Suprapubic skin (tissue), 4 donors: Measurements from ENCODE around the gene NUDT9.

ENCODE experiments used
- CTCF ChIP-seq, 2 donors: fragments of 200-600 bp in 1 of 2; fragments of 450-650 bp in 1 of 2; sonication (generic) in 1 of 2; IDR thresholded peaks; one replicate each; pipeline ENCODE4 v1.5.1; 2016 to 2019; ENCODE audit warnings: antibody characterized with exemption in 2 of 2, mild to moderate bottlenecking in 1 of 2, moderate library complexity in 1 of 2
- EP300 ChIP-seq: sonication (generic); formaldehyde crosslinking; IDR thresholded peaks from one replicate; pipeline ENCODE4 v1.6.1; 2017; ENCODE audit warnings: antibody characterized with exemption
- POLR2A ChIP-seq, 2 donors: fragments of 450-650 bp; IDR thresholded peaks; one replicate each; pipeline ENCODE4 v1.6.1; 2017; ENCODE audit warnings: antibody characterized with exemption in 2 of 2, mild to moderate bottlenecking in 2 of 2, moderate library complexity in 2 of 2
- POLR2AphosphoS5 ChIP-seq, 3 donors: sonication (generic); formaldehyde crosslinking; IDR thresholded peaks; one replicate each; pipeline ENCODE4 v1.6.1; 2017; ENCODE audit warnings: antibody characterized with exemption in 3 of 3

- TF ChIP-seq CTCF (IDR thresholded peaks at IDR 0.05) (no peak), POLR2AphosphoS5 (IDR thresholded peaks at IDR 0.05) (no peak), POLR2A (IDR thresholded peaks at IDR 0.05) (no peak), EP300 (no peak)
Measured at GRCh38 chr4:87391576-87392054, 30.8 kb upstream of the NUDT9 start.
